Mammary epithelial cell (primary cell): ENCODE data around the gene TEAD1.

Experiments
- CTCF ChIP-seq, 2 donors: IDR thresholded peaks in 1 of 2; conservative IDR thresholded peaks in 1 of 2; 2 replicates each; pipeline ENCODE4 v1.5.1; 2011 to 2012; ENCODE audit warnings: inconsistent platforms in 2 of 2, low read length in 2 of 2, mild to moderate bottlenecking in 2 of 2, control low read depth in 1 of 2, low read depth in 1 of 2; ENCODE audit not compliant: insufficient read depth in 1 of 2; ENCODE audit errors: extremely low read depth in 1 of 2
- EZH2 ChIP-seq: IDR thresholded peaks from 2 replicates; pipeline ENCODE4 v1.6.1; 2012; ENCODE audit warnings: low read length, inconsistent platforms, borderline replicate concordance

- TF ChIP-seq CTCF (conservative IDR thresholded peaks at IDR 0.05 in 1 of 2, IDR thresholded peaks at IDR 0.05 in 1 of 2; ENCODE audit: extremely low read depth in 1 of 2, insufficient read depth in 1 of 2, low read depth in 1 of 2, low read length in 2 of 2) (no peak), EZH2 (no peak)
Observed at GRCh38 chr11:12723421-12724300, 49.4 kb downstream of the TEAD1 start.
